Urinary bladder (tissue), 4 donors: ENCODE data around the gene PKIB. TPM values are rescaled to one million over a fixed set of nuclear protein-coding genes. Genes with fewer than 3 reads are reported as not detected.

ENCODE experiments used
- DNase-seq: peaks from one replicate; pipeline ENCODE4 v3.0.0-alpha.2; 2015; ENCODE audit errors: extremely low spot score
- H3K27ac ChIP-seq: one replicate; pipeline ENCODE4 v1.5.1; 2013; ENCODE audit warnings: low read depth, mild to moderate bottlenecking, moderate library complexity
- H3K36me3 ChIP-seq: one replicate; pipeline ENCODE4 v1.6.1; 2013; ENCODE audit warnings: mild to moderate bottlenecking, moderate library complexity; ENCODE audit not compliant: insufficient read depth
- H3K4me1 ChIP-seq: one replicate; pipeline ENCODE4 v1.6.1; 2013; ENCODE audit warnings: mild to moderate bottlenecking, moderate library complexity; ENCODE audit not compliant: insufficient read depth
- H3K4me3 ChIP-seq: one replicate; pipeline ENCODE4 v1.5.1; 2013; ENCODE audit warnings: low read depth, low read length
- WGBS: extraction: QIAGEN DNeasy Blood & Tissue Kit; methylation state at CpG from one replicate; pipeline ENCODE4 v1.1.7; 2013; 5-methylcytosine and 5-hydroxymethylcytosine counted together
- polyA plus RNA-seq: library from polyadenylated mRNA; stranded (reverse); fragments of 200-250 nt; gene quantifications from one replicate; pipeline ENCODE4 v1.2.3, GENCODE V29; 2013
- total RNA-seq: library from RNA; depleted of rRNA; stranded (reverse); fragments of >200 nt; gene quantifications from one replicate; pipeline ENCODE4 v1.2.3, GENCODE V29; 2014
- donor health status: healthy with polysubstance abuse.
- donor health status: healthy.

The PKIB gene
- total and polyA plus RNA-seq, 2 donors: 0.60 to 5.1 TPM

DNA sequence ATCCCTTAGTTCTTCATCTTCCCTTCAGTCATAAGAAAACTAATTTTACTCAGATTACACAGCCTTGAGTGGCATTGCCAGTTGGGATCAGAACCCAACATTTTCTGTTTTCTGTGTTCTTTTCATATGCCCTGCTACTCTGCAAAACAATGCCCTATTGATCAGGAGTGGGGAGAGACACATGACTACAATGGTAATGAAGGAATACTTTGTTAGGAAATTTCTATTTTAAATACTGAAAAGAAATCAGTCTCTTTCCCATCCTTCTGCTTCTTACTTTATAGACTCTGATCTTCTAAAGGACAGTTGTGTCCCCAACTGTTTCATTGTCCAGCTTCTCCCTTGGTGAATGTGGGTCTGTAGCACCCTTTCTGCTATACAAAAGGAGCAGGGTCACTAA lies 5.5 kb upstream of the PKIB start:
- Histone ChIP-seq H3K36me3 (no peaks in the 10 kb centered on the region), H3K4me3 (no peak overlapping the region), H3K27ac (no peak overlapping the region), H3K4me1 (no peaks in the 10 kb centered on the region)
- no peak for DNase-seq

DNA sequence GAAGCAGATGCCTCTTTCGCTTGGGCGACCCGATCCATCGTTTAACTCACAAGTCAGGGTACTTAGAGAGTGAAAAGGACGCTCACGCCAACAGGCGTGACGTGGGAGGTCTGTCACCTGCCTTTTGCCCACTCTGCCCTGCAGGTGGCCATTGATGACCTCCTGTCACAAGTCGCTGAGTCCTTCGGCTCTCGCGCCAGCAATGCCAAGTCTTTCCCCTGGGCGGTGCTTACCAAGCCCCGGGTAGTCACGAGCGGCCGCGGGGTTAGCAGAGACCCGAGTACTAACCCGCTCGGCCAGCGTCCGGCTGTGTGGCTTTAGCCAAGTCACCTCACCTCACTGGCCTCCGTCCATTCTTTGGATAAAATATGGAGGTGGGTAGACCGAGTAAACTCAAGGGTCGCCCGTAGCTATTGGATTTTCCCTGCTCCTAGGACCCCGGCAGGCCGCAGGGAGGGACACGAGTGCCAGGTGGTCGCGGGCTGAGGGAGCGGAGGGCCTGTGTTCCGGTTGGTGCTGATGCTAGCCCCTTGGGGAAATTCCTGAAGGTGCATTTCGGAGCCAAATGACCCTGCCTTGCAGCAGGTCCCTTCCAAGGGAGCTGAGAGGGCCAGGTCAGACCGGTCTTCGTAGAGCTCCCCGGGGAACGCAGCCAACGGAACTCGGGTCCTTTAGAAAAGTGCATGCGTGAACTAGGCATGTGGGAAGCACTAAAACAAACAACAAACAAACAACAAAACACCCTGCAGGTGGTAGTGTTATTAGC lies 668 bp downstream of the PKIB start:
- DNase-seq: no peak
- H3K36me3 ChIP-seq: no peaks in the 10 kb centered on the region
- H3K4me3 ChIP-seq: peak overlapping the region; percentile 43
- H3K27ac ChIP-seq: no peak overlapping the region
- no peaks in the 10 kb centered on the region for H3K4me1 ChIP-seq
- WGBS: 7% methylated on average over 42 of the region's 42 CpGs

DNA sequence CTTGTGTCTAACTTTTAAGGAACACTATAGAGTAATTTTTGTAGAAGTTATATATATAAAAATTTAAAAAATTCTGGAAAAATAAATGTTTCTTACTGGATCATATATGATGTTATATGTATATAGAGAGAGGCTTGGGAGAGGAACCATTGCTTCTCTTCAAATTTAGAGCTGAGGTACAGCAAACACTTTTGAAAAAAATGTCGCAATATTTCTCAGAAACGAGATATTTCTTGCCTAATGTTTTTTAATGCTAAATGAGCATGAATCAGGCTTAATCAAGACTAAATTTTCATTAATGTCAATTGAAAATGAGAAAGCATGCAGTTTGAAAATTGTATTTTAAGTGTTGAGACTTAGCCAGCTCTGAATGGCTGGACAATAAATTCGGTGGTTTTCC lies 2.6 kb downstream of the PKIB start:
- no peak overlapping the region for H3K27ac ChIP-seq
- 94% methylated on average over 3 of the region's 3 CpGs for WGBS
- DNase-seq: no peak

DNA sequence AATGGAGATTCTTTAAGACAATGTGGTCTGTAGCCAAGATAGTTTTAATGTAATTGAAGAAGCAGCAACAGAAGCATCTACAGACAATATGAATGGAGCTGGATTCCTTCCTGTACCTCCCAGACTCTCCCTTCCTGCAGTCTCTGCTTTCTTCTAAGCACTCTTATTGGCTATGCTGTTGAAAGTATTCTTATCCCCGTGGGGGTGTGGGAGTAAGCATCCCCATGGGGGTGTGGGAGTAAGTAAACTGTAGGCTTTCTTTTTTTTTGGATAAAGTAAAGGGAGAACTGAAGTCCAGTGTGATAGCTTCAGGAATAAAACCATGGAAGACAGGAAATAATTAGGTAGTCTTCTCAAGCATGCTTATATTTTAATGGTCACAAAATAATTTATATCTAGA lies 4.1 kb downstream of the PKIB start:
- DNase-seq: no peak
- no peaks in the 10 kb centered on the region for H3K36me3 ChIP-seq
- no peak overlapping the region for H3K4me3 ChIP-seq
- H3K4me1 ChIP-seq: no peaks in the 10 kb centered on the region
- H3K27ac ChIP-seq: no peak overlapping the region
- 55% methylated on average over 1 of the region's 1 CpG for WGBS

More for the DNA sequence above, 2.6 kb downstream of the PKIB start:
- Histone ChIP-seq H3K36me3 (no peaks in the 10 kb centered on the region), H3K4me1 (no peaks in the 10 kb centered on the region), H3K4me3 (no peak overlapping the region)

DNA sequence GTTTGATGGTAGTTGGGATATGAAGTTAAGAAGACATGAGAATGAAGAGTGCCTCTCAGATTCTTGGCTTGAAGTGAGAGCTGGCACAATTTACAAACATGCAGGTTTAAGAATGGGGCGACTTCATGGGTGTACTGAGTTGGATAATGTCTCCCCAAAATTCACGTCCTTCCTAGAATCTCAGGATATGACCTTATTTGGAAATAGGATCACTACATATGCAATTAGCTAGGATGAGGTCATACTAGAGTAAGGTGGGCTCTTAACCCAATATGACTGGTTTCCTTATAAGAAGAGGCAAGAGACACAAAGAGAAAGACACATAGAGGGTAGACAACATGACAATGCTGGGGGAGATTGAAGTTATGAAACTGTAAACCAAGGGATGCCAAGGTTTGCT lies 5.2 kb downstream of the PKIB start:
- H3K36me3 ChIP-seq: no peaks in the 10 kb centered on the region
- H3K4me1 ChIP-seq: no peaks in the 10 kb centered on the region
- no peak for DNase-seq
- no peak overlapping the region for H3K4me3 ChIP-seq
- no peak overlapping the region for H3K27ac ChIP-seq
- 88% methylated on average over 2 of the region's 2 CpGs for WGBS

DNA sequence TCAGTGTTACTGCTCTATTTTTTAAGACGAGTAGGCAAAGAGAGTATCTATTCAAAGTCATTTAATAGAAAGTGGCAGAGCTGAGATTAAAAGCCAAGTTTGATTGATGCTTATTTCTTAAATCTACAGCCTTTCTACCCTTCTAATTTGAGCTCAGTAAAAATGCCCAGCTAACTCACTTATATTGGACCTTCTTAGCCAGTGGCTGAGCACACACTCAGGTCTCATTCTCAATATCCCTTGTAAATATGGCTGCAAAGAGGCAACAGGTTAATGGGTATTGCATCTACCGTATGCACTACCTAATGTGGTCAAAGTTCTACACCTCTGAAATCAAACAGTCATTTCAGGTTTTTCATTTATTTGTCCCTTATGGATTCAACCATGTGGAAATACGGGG lies 6.7 kb downstream of the PKIB start:
- H3K27ac ChIP-seq: no peak overlapping the region
- no peaks in the 10 kb centered on the region for H3K36me3 ChIP-seq
- WGBS: 80% methylated on average over 3 of the region's 3 CpGs
- DNase-seq: no peak
- no peak overlapping the region for H3K4me3 ChIP-seq
- H3K4me1 ChIP-seq: no peaks in the 10 kb centered on the region

DNA sequence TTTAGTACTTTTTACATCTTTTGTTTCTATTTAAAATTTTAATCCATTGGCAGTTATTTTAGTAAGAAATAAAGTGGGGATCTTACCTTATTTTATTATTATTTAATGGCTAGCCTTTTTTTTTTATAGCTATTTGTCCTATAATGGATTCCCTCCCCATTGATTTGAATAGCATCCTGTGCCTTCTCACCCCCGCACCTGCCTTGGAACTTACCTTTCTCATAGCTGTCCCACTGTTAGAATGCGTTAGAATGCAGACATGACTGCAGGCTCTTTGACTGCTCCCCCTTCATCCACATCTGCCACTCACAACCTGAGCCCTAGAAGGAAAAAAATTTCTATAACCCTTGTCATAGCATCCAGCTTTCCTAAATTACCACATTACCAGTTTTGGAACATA lies 9.1 kb downstream of the PKIB start:
- Histone ChIP-seq H3K27ac (no peak overlapping the region), H3K4me3 (no peak overlapping the region), H3K4me1 (no peaks in the 10 kb centered on the region), H3K36me3 (no peaks in the 10 kb centered on the region)
- DNase-seq: no peak
- 82% methylated on average over 2 of the region's 2 CpGs for WGBS

DNA sequence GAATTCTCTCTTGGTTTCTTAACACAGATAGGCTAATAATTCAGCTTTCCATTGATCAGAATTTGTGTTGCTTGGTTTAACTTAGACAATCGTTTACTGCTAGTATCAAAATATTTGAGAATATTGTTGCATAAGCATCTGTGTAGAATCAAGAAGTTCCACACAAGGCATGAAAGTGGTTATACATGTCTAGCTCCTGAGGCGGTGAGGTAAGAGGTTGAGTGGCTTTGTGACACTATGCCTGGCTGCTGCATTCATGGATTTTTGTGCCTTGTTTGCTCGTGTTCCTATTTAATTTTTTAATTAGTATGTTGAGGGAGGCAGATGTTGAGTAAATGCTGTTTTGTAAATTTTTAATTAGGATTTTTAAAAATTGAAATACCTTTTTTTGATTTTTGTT lies 10.2 kb downstream of the PKIB start:
- Histone ChIP-seq H3K36me3 (no peaks in the 10 kb centered on the region), H3K4me3 (no peak overlapping the region), H3K27ac (no peak overlapping the region), H3K4me1 (no peaks in the 10 kb centered on the region)
- DNase-seq: no peak
- 85% methylated on average over 3 of the region's 3 CpGs for WGBS

DNA sequence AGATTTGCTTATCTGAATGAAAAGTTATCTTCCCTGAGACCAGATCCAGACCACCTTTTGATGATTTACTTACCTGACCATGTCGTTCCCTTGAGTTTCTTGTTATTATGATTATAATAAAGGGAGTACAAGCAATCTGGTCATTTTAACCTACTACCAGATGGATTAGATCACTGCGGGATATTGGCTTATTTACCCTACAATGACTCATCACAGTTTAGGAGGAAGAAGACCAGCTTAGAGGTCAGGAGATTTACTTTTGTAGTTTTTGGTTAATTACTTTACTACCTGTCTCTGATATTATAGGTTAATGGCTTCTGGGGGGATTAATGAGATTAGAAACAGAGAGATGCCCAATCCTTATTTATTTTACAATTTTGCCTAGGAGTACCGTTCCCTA lies 10.7 kb downstream of the PKIB start:
- Histone ChIP-seq H3K36me3 (no peaks in the 10 kb centered on the region), H3K27ac (no peak overlapping the region), H3K4me1 (no peaks in the 10 kb centered on the region), H3K4me3 (no peak overlapping the region)
- DNase-seq: no peak
- 38% methylated on average over 3 of the region's 3 CpGs for WGBS

DNA sequence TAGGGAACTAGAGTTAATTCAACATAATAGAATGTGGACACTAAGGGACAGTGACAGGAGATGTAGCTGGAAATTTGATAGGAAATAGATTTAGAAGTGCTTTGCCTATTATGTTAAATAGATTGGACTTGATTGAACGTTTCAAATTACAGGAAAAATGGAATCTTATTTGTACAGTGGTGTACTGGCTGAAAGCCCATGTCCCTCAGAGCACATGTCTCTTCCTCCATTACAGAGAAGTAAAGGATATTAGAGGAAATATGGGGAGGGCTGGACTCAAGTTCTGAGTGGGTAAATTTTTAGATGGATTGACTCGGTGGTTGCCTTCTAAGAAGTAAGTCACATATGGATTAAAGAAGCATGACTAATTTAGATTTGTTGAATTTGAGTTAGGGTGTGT lies 11.4 kb downstream of the PKIB start:
- no peak for DNase-seq
- H3K4me3 ChIP-seq: no peak overlapping the region
- WGBS: 72% methylated on average over 2 of the region's 2 CpGs
- H3K27ac ChIP-seq: no peak overlapping the region
- no peaks in the 10 kb centered on the region for H3K36me3 ChIP-seq
- no peaks in the 10 kb centered on the region for H3K4me1 ChIP-seq

DNA sequence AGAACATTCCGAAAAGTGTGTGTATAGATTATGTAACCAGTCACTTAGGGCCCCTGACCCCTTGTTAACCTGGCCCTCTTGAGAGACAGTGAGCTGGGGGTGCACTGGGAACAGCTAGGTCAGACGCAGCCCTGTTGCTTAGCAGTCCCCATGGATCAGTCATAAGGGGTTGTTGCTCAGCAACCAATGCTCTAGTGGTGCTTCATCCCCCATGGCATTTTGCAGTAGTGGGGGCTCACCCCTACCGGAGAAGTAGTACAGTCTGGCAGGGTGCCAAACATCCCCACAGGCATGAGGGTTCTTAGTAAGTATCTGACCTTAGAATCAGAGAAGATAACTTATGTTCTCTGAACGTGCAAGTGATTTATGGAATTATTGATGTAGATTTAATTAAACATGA lies 12.3 kb downstream of the PKIB start:
- WGBS: 57% methylated on average over 4 of the region's 4 CpGs
- H3K4me1 ChIP-seq: no peaks in the 10 kb centered on the region
- no peak for DNase-seq
- no peaks in the 10 kb centered on the region for H3K36me3 ChIP-seq
- H3K4me3 ChIP-seq: no peak overlapping the region
- no peak overlapping the region for H3K27ac ChIP-seq

DNA sequence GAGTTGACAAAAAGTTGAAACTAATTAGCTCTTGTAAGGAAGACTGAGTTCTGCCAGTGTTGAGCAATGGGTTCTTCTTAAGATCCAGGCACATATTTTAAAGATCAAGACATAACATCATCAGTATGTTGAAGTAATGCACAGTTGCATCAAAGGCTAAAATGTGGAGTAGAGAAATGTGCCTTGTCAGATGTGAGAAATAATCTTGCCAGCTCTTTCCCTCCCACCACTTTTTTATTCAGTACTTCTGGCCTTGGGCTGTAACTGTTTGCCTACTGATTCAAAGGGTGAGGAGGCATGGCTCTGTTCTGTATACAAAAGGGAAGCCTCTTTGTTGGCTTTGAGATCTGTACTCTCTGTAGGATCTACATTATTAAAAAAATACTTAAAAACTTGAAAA lies 13.1 kb downstream of the PKIB start:
- Histone ChIP-seq H3K4me3 (no peak overlapping the region), H3K4me1 (no peaks in the 10 kb centered on the region), H3K27ac (no peak overlapping the region), H3K36me3 (no peaks in the 10 kb centered on the region)
- no peak for DNase-seq

DNA sequence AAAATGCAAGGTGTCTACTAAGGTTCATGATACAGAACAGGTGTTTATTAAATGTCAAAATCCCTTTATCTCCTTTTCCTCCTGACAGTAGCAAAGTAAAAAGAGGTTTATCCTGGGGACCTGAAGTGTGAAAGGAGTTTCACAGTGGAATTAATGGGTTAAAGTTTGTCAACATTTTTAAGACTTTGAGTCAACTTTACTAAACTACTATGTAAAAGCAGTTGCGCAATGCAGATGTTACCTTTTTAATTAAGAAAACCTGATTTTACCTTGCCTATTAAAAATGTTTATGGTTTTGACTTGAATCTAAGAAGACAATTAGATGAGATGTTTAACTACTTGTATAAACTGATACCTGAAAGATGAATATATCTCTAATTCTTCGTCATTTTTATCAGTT lies 14.6 kb downstream of the PKIB start:
- H3K4me3 ChIP-seq: no peak overlapping the region
- no peaks in the 10 kb centered on the region for H3K36me3 ChIP-seq
- DNase-seq: no peak
- WGBS: 87% methylated on average over 2 of the region's 2 CpGs
- no peak overlapping the region for H3K27ac ChIP-seq
- no peaks in the 10 kb centered on the region for H3K4me1 ChIP-seq

DNA sequence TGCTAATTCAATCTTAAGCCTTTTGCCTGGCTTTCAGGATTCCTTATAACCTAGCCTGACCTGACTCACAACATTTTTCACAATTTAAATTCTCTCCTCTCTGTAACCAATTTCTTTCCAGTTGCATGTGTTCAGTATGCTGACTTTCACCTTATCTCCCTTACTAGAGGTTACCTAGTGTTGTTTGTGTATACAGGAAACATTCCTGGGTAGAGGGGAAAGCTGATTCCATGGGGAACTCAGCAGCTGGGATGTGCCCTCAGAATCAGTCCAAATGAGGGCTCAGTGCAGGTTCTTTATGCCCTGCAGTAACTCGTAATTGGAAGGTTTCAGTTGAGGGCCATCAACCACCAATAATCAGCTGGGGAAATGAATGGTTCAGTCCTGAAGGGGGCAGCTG lies 18.5 kb downstream of the PKIB start:
- 78% methylated on average over 1 of the region's 1 CpG for WGBS
- DNase-seq: no peak

More for the DNA sequence above, 18.5 kb downstream of the PKIB start:
- Histone ChIP-seq H3K36me3 (no peaks in the 10 kb centered on the region), H3K4me1 (no peaks in the 10 kb centered on the region), H3K4me3 (no peak overlapping the region), H3K27ac (no peak overlapping the region)
